SU-DHL-6 (cell line): ENCODE data around the gene MRPS2.

Experiments
- H2AFZ ChIP-seq: fragments of 200-600 bp; sonication (generic); 2 replicates; pipeline ENCODE4 v1.6.1; 2014; ENCODE audit warnings: low read depth, mild to moderate bottlenecking, moderate library complexity, mixed read lengths, antibody characterized with exemption, low read length; ENCODE audit not compliant: severe bottlenecking
- H3F3A ChIP-seq: fragments of 200-600 bp; shearing (Covaris generic); 2 replicates; pipeline ENCODE4 v1.6.0; 2016; ENCODE audit warnings: antibody characterized with exemption, mild to moderate bottlenecking; ENCODE audit not compliant: insufficient read depth
- H3K27ac ChIP-seq: fragments of 200-600 bp; sonication (generic); 2 replicates; pipeline ENCODE4 v1.5.1; 2016; ENCODE audit warnings: low read depth, mild to moderate bottlenecking, low read length, moderate library complexity, mixed read lengths
- H3K27me3 ChIP-seq: fragments of 200-600 bp; sonication (generic), shearing (Covaris generic); 2 replicates; pipeline ENCODE4 v1.6.0; 2014; ENCODE audit warnings: mild to moderate bottlenecking, low read length
- H3K36me3 ChIP-seq: fragments of 200-600 bp; sonication (generic); 2 replicates; pipeline ENCODE4 v1.6.1; 2014; ENCODE audit warnings: mild to moderate bottlenecking, low read length, mixed read lengths
- H3K4me2 ChIP-seq: fragments of 300-600, 200-600 bp; shearing (Covaris generic), sonication (generic); 2 replicates; pipeline ENCODE4 v1.6.0; 2014; ENCODE audit warnings: low read length, low read depth, mild to moderate bottlenecking; ENCODE audit not compliant: poor library complexity, severe bottlenecking
- H3K4me3 ChIP-seq: fragments of 200-600 bp; sonication (generic); 2 replicates; pipeline ENCODE4 v1.5.1; 2014; ENCODE audit warnings: antibody characterized with exemption, low read length, mild to moderate bottlenecking, mixed read lengths; ENCODE audit not compliant: insufficient read depth, poor library complexity, severe bottlenecking
- H3K79me2 ChIP-seq: fragments of 200-600 bp; sonication (generic); 2 replicates; pipeline ENCODE4 v1.6.1; 2014; ENCODE audit warnings: mild to moderate bottlenecking, low read length, moderate library complexity; ENCODE audit not compliant: insufficient read depth
- H3K9ac ChIP-seq: fragments of 200-600 bp; sonication (generic); 2 replicates; pipeline ENCODE4 v1.7.0; 2014; ENCODE audit warnings: mild to moderate bottlenecking, low read length
- H3K9me2 ChIP-seq: fragments of 200-600 bp; sonication (generic); replicated peaks from 2 replicates; pipeline ENCODE4 v1.6.1; 2014; ENCODE audit warnings: low read length; ENCODE audit not compliant: insufficient read depth
- H3K9me3 ChIP-seq: fragments of 200-600 bp; sonication (generic); 2 replicates; pipeline ENCODE4 v1.6.1; 2014; ENCODE audit warnings: low read length, mixed read lengths; ENCODE audit not compliant: insufficient read depth
- H4K20me1 ChIP-seq: fragments of 200-600 bp; sonication (generic); 2 replicates; pipeline ENCODE4 v1.6.1; 2014; ENCODE audit warnings: low read depth, mild to moderate bottlenecking, antibody characterized with exemption, low read length, moderate library complexity, mixed read lengths
- EZH2phosphoT487 ChIP-seq: fragments of 200-600 bp; sonication (generic), shearing (Covaris generic); conservative IDR thresholded peaks from 2 replicates; pipeline ENCODE4 v1.6.1; 2018; ENCODE audit warnings: mild to moderate bottlenecking, antibody characterized with exemption, low read length, moderate library complexity, mixed read lengths
- TF ChIP-seq, protein P1 (sequence below): fragments of 200-600 bp; sonication (generic); IDR thresholded peaks from one replicate; pipeline ENCODE4 v1.5.1; 2017; ENCODE audit warnings: antibody characterized with exemption, mild to moderate bottlenecking, low read length, moderate library complexity; ENCODE audit not compliant: insufficient read depth, poor library complexity, severe bottlenecking

MRPS2 gene

DNA sequence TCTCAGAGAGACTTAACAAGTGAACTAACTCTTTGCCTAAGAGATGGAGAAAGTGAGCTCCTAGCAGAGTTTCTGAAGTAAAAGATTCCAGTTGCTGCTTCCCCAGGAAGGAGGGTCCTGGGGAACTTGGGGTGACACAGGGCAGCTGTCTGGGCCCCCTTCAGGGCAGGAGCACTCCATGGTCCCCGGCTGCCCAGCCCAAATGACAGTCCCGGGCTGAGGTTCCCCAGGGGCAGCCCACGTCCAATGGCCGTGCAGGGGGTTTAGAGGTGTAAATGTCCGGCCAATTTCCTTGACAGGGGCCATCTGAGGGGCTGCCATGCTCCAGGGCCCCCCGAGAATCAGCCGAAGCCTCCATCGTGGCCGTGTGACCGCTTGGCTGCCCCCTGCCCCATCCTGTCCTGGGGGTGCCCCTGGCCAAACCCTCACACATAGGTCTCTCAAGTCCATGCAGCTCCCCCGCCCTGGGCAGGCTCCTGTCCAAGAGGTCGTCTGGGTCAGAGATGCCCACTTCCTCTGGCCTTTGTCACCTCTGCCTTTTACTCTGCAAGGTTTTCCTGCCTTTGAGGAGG lies 26.4 kb upstream of the MRPS2 start:
- no peaks in the 10 kb centered on the region for H3K9me3 ChIP-seq
- no peaks in the 10 kb centered on the region for H4K20me1 ChIP-seq
- H3K27ac ChIP-seq, result no peak overlapping the region
- H3K79me2 ChIP-seq, result no peaks in the 10 kb centered on the region
- H3K9ac ChIP-seq, result no peak overlapping the region
- H3K36me3 ChIP-seq, result no peaks in the 10 kb centered on the region
- H2AFZ ChIP-seq, result no peak overlapping the region
- H3F3A ChIP-seq, result no peaks in the 10 kb centered on the region
- no peak overlapping the region for H3K4me2 ChIP-seq
- H3K9me2 ChIP-seq, result no peaks in the 10 kb centered on the region
- no peaks in the 10 kb centered on the region for H3K27me3 ChIP-seq
- H3K4me3 ChIP-seq, result no peak overlapping the region
- TF ChIP-seq, protein P1, sequence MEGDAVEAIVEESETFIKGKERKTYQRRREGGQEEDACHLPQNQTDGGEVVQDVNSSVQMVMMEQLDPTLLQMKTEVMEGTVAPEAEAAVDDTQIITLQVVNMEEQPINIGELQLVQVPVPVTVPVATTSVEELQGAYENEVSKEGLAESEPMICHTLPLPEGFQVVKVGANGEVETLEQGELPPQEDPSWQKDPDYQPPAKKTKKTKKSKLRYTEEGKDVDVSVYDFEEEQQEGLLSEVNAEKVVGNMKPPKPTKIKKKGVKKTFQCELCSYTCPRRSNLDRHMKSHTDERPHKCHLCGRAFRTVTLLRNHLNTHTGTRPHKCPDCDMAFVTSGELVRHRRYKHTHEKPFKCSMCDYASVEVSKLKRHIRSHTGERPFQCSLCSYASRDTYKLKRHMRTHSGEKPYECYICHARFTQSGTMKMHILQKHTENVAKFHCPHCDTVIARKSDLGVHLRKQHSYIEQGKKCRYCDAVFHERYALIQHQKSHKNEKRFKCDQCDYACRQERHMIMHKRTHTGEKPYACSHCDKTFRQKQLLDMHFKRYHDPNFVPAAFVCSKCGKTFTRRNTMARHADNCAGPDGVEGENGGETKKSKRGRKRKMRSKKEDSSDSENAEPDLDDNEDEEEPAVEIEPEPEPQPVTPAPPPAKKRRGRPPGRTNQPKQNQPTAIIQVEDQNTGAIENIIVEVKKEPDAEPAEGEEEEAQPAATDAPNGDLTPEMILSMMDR, result no peak
- TF ChIP-seq EZH2phosphoT487, result no peak

DNA sequence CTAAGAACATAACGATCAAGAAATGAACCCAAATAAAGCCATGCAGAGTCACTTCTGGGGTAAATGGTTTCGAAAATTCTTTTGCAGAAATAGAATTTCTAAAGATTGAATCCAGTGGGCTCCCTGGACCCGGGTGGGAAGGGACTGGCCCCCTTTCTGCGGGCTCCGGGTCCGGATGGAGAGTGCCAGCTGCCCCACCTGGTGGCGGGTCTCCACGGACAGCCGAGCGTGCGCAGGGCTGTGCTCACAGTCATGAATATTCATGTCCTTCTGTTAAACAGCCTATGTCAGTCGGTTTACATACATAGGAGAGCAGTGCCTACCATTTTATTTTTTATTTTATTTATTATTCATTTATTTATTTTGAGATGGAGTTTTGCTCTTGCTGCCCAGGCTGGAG lies 25.6 kb upstream of the MRPS2 start:
- Histone ChIP-seq H3K9me3 (no peaks in the 10 kb centered on the region), H3K9me2 (no peaks in the 10 kb centered on the region), H3F3A (no peaks in the 10 kb centered on the region), H3K36me3 (no peaks in the 10 kb centered on the region), H2AFZ (no peak overlapping the region), H3K27ac (no peak overlapping the region), H3K79me2 (no peaks in the 10 kb centered on the region), H3K27me3 (no peaks in the 10 kb centered on the region), H4K20me1 (no peaks in the 10 kb centered on the region), H3K4me2 (no peak overlapping the region), H3K9ac (no peak overlapping the region), H3K4me3 (no peak overlapping the region)
- TF ChIP-seq, protein P1, result peak; percentile 22
- TF ChIP-seq EZH2phosphoT487, result no peak

DNA sequence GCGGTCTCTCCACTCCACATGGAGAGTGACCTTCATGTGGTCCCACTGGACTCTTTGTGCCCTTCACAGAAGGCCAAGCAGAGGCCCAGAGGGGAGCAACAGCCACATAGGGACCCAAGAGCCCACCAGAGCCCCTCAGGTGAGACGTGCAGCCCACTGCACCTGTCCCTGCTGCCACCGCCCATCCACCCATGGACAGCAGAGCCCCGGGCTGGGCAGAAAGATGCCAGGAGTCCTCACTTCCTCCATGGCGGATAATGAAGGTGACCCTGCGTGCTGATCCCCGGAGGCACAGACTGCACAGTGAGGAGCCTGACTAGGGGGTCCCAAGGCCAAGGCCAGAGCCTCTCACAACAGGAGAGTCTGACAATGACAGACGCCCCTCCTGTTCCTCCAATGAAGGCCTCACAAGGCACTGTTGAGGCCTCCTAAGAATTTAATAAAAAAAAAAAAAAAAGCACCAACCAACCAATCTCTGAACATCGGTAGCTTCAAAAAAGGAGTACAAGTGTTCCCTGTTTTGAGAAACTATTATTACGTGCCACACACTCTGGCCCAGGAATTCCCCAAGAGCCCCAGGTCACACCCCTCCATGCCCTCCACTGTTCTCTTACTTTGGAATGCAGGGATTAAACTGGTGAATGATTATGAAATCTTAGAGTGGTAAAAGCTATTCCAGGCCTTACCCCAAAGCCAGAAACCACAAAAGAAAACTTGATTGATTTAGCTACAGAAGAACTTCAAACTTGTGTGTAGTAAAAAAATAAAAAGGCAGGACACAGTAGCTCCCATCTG lies 23.7 kb upstream of the MRPS2 start:
- TF ChIP-seq, protein P1, result no peak
- TF ChIP-seq EZH2phosphoT487, result no peak
- Histone ChIP-seq H3K27me3 (no peaks in the 10 kb centered on the region), H3K27ac (no peak overlapping the region), H3K9me2 (no peaks in the 10 kb centered on the region), H3K4me2 (no peak overlapping the region), H4K20me1 (no peaks in the 10 kb centered on the region), H3K9me3 (no peaks in the 10 kb centered on the region), H2AFZ (no peak overlapping the region), H3K36me3 (no peaks in the 10 kb centered on the region), H3K4me3 (no peak overlapping the region), H3F3A (no peaks in the 10 kb centered on the region), H3K79me2 (no peaks in the 10 kb centered on the region), H3K9ac (no peak overlapping the region)
